K562 (cell line): ENCODE results near the gene SLC26A6. TPM values are rescaled to one million over a fixed set of nuclear protein-coding genes. Genes with fewer than 3 reads are reported as not detected.

Experiments used
- AFF4 ChIP-seq: sonication (generic); formaldehyde crosslinking; IDR thresholded peaks from 2 replicates; pipeline ENCODE4 v1.8.0; 2023; ENCODE audit warnings: mild to moderate bottlenecking, missing genetic modification reagents
- FOS ChIP-seq: IDR thresholded peaks from 3 replicates; pipeline ENCODE4 v1.6.1; 2011; ENCODE audit not compliant: insufficient read length; ENCODE audit errors: extremely low read depth
- NBN ChIP-seq: fragments of 450-650 bp; IDR thresholded peaks from 2 replicates; pipeline ENCODE4 v1.6.1; 2016; ENCODE audit warnings: low read depth, mild to moderate bottlenecking
- SMARCA5 ChIP-seq: fragments of 450-650 bp; IDR thresholded peaks from 2 replicates; pipeline ENCODE4 v1.6.1; 2016
- SPI1 ChIP-seq: IDR thresholded peaks from 2 replicates; pipeline ENCODE4 v1.6.1; 2011; ENCODE audit warnings: low read depth, low read length, control low read depth, borderline replicate concordance
- XRCC5 ChIP-seq: fragments of 200-400 bp; formaldehyde crosslinking; IDR thresholded peaks from 2 replicates; pipeline ENCODE4 v1.6.1; 2017; ENCODE audit warnings: low read depth, mild to moderate bottlenecking, low read length
- polyA plus RNA-seq, 8 experiments: library from polyadenylated mRNA; depleted of rRNA in 4 of 8; stranded (reverse) in 5 of 8; unstranded in 3 of 8; fragments of >200 nt; fragmentation: Nextera tagmentation in 2 of 8; fragmentation: Illumina TruSeq in 1 of 8; extraction: Ambion mirVana in 2 of 8; extraction: Trizol in 1 of 8; gene quantifications; 2 replicates each; pipeline versions ENCODE4 v1.2.1 to v1.2.3, GENCODE V29; 2011 to 2014; ENCODE audit warnings: inconsistent platforms in 1 of 8, missing spikeins in 1 of 8
- total RNA-seq, 7 experiments: library from RNA; depleted of rRNA in 6 of 7; stranded (reverse); fragments of >200 nt in 6 of 7; fragmentation: Illumina TruSeq in 2 of 7; extraction: Trizol in 2 of 7; gene quantifications; 2 replicates each; pipeline versions ENCODE4 v1.2.1 to v1.2.3, GENCODE V29; 2011 to 2021; ENCODE audit warnings: low replicate concordance in 1 of 7
- TF ChIP-seq, protein P1 (sequence below): fragments of 450-650 bp; IDR thresholded peaks from 2 replicates; pipeline ENCODE4 v1.7.1; 2018; ENCODE audit warnings: mild to moderate bottlenecking, low read depth; ENCODE audit not compliant: partially characterized antibody

The SLC26A6 gene
- total and polyA plus RNA-seq, 9 of the 15 experiments (the other 6 are each of a cell fraction or from before 2014, with no cell fraction given): 2.1 to 27.2 (median 14.8) TPM

DNA sequence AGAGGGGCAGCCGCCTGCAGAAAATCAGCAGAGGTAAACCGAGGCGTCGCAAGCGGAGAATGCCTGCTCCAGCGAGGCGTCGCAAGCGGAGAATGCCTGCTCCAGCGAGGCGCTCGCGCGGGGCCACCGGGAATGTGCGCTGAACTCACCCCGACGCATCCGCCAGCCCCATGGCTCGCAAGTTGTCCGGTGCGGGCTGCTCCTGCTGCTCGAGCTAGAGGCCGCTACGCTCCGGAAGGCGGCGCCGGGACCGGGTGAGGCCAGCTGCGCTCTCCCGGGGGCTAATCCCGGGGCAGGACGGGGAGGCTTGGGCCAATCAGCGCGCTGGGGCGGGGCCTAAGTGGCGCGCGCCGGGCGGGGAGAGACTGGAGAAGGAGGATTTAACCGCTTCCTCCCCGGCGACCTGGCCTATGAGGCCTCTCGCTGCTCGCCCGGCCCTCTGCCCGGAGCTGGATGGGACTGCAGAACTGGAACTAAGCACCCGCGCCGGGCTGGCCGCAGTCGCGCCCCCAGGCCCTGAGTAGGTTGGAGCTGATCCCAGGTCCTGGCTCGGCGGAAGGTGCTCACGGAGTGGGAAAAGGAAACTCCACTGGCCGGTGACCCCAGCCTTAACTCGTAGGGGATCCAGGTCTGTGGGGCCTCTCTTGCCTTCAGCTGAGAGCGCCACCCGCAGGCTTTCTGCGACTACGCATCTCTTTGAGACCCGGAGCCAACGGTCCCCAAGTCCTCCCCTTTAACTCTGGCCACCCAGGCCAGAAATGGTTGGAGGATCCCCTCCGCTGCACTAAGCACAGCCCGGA lies at the start of gene SLC26A6 (continued):
- TF ChIP-seq, protein P1, sequence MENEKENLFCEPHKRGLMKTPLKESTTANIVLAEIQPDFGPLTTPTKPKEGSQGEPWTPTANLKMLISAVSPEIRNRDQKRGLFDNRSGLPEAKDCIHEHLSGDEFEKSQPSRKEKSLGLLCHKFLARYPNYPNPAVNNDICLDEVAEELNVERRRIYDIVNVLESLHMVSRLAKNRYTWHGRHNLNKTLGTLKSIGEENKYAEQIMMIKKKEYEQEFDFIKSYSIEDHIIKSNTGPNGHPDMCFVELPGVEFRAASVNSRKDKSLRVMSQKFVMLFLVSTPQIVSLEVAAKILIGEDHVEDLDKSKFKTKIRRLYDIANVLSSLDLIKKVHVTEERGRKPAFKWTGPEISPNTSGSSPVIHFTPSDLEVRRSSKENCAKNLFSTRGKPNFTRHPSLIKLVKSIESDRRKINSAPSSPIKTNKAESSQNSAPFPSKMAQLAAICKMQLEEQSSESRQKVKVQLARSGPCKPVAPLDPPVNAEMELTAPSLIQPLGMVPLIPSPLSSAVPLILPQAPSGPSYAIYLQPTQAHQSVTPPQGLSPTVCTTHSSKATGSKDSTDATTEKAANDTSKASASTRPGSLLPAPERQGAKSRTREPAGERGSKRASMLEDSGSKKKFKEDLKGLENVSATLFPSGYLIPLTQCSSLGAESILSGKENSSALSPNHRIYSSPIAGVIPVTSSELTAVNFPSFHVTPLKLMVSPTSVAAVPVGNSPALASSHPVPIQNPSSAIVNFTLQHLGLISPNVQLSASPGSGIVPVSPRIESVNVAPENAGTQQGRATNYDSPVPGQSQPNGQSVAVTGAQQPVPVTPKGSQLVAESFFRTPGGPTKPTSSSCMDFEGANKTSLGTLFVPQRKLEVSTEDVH: peak; percentile 12
- TF ChIP-seq SPI1: 0 out of 2 replicates have a peak, but pooled peaks have one; percentile 3
- TF ChIP-seq NBN: peak; percentile 77
- peak; percentile 37; the same call in 1 of the 2 replicates for TF ChIP-seq XRCC5
- peak; percentile 52 for TF ChIP-seq FOS
- TF ChIP-seq AFF4: peak; percentile 80
- TF ChIP-seq SMARCA5: 0 out of 2 replicates have a peak, but pooled peaks have one; percentile 13
- TF ChIP-seq, all 486 proteins: peak for 85
